HEK293T (cell line): Measurements from ENCODE around the gene RPAP3.
A peak's percentile ranks its signal among the peaks of the same experiment; 100 is the strongest.

Experiments
- CTCF ChIA-PET: fragments of 350-600 bp; formaldehyde crosslinking; extraction: SDS; loops from one replicate; lab custom pipeline; 2021; ENCODE audit warnings: antibody characterized with exemption, inconsistent platforms; lab: Yijun Ruan, JAX
- POLR2A ChIA-PET: fragments of 350-600 bp; formaldehyde crosslinking; extraction: SDS; loops from one replicate; lab custom pipeline; 2020; ENCODE audit warnings: antibody characterized with exemption, inconsistent platforms; lab: Yijun Ruan, JAX
- DNase-seq: peaks from one replicate; pipeline ENCODE4 v3.0.0; 2012; ENCODE audit warnings: mixed read lengths; ENCODE audit errors: extremely low spot score
- ARNT ChIP-seq: fragments of 450-650 bp; IDR thresholded peaks from 2 replicates; pipeline ENCODE4 v1.6.1; 2017; ENCODE audit warnings: mild to moderate bottlenecking
- BHLHE40 ChIP-seq: fragments of 450-650 bp; IDR thresholded peaks from 2 replicates; pipeline ENCODE4 v1.6.1; 2016; ENCODE audit warnings: mild to moderate bottlenecking, moderate library complexity, borderline replicate concordance
- CTBP1 ChIP-seq: fragments of 450-650 bp; IDR thresholded peaks from 2 replicates; pipeline ENCODE4 v1.6.1; 2016; ENCODE audit warnings: borderline replicate concordance
- ELF4 ChIP-seq: fragments of 450-650 bp; IDR thresholded peaks from 2 replicates; pipeline ENCODE4 v1.6.1; 2017; ENCODE audit warnings: antibody characterized with exemption
- FOXA1 ChIP-seq: fragments of 450-650 bp; IDR thresholded peaks from 2 replicates; pipeline ENCODE4 v1.6.1; 2016; ENCODE audit warnings: mild to moderate bottlenecking
- FOXK2 ChIP-seq: fragments of 450-650 bp; IDR thresholded peaks from 2 replicates; pipeline ENCODE4 v1.6.1; 2016; ENCODE audit warnings: mild to moderate bottlenecking
- FOXM1 ChIP-seq: fragments of 450-650 bp; IDR thresholded peaks from 2 replicates; pipeline ENCODE4 v1.6.1; 2017; ENCODE audit warnings: mild to moderate bottlenecking, borderline replicate concordance
- HDGF ChIP-seq: fragments of 450-650 bp; IDR thresholded peaks from 2 replicates; pipeline ENCODE4 v1.6.1; 2017; ENCODE audit warnings: antibody characterized with exemption, borderline replicate concordance
- L3MBTL2 ChIP-seq: fragments of 450-650 bp; conservative IDR thresholded peaks from 2 replicates; pipeline ENCODE4 v1.6.1; 2016; ENCODE audit warnings: mild to moderate bottlenecking
- LEF1 ChIP-seq: fragments of 450-650 bp; IDR thresholded peaks from 2 replicates; pipeline ENCODE4 v1.6.1; 2017; ENCODE audit warnings: mild to moderate bottlenecking, borderline replicate concordance
- NFRKB ChIP-seq: fragments of 450-650 bp; IDR thresholded peaks from 2 replicates; pipeline ENCODE4 v1.6.1; 2016; ENCODE audit warnings: mild to moderate bottlenecking, moderate library complexity
- PKNOX1 ChIP-seq: fragments of 450-650 bp; IDR thresholded peaks from 2 replicates; pipeline ENCODE4 v1.6.1; 2016
- SP1 ChIP-seq: fragments of 450-650 bp; IDR thresholded peaks from 2 replicates; pipeline ENCODE4 v1.6.1; 2017
- SUZ12 ChIP-seq: fragments of 450-650 bp; IDR thresholded peaks from 2 replicates; pipeline ENCODE4 v1.6.1; 2016; ENCODE audit warnings: mild to moderate bottlenecking
- TARDBP ChIP-seq: fragments of 450-650 bp; IDR thresholded peaks from 2 replicates; pipeline ENCODE4 v1.6.1; 2016
- ZNF384 ChIP-seq: fragments of 450-650 bp; IDR thresholded peaks from 2 replicates; pipeline ENCODE4 v1.6.1; 2016

RPAP3 gene

GRCh38 chr12:47715393-47715876 lies 9.6 kb upstream of the RPAP3 start:
- ChIA-PET POLR2A (interaction anchor here (1.7 to 1.9 kb wide), 2 partner anchors 10 to 54 kb away, joined by 4 to 8 read pairs; partner anchors contain the start of gene RPAP3), CTCF (interaction anchor here (0.8 to 4.4 kb wide), 11 partner anchors 8 to 125 kb away, joined by 3 to 30 read pairs (median 4); partner anchors contain the start of gene RPAP3)
- DNase-seq, result peak; percentile 71
- no peak for TF ChIP-seq HDGF
- no peak for TF ChIP-seq ARNT
- TF ChIP-seq FOXA1, result no peak

DNA sequence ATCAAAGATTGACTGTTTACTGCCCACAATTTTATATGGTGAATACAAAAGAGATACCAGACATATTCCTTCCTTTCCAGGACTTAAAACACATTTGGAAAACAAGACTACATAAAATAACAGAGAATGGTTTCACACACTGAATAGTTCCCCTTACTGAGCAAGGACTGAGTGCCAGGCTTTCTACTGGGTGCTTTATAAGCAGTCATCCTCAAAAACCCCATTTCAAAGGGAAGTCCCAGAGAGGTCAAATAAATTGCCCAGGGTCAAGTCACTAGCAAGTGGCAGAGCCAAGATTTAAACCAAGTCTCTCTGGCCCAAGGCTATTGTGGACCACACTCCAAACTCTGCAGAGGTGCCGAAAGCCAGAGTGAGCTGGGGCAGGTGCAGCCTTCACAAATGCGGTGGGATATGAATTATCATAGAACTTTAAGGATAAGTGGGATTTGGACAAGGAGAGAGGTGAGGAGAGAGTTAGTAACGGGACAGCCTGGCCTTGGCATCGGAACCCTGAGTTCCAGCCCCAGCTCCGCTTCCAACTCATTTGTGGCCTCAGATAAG lies 9.1 kb upstream of the RPAP3 start:
- DNase-seq, result no peak
- ChIA-PET CTCF (interaction anchor here (0.8 to 4.4 kb wide), 8 partner anchors 9 to 125 kb away, joined by 3 to 30 read pairs (median 6); partner anchors contain the start of gene RPAP3), POLR2A (interaction anchor here (1.7 to 1.9 kb wide), 2 partner anchors 9 to 54 kb away, joined by 4 to 8 read pairs; partner anchors contain the start of gene RPAP3)
- TF ChIP-seq TARDBP (no peak), ELF4 (no peak), BHLHE40 (no peak), PKNOX1 (no peak), FOXA1 (no peak), ZNF384 (no peak)

DNA sequence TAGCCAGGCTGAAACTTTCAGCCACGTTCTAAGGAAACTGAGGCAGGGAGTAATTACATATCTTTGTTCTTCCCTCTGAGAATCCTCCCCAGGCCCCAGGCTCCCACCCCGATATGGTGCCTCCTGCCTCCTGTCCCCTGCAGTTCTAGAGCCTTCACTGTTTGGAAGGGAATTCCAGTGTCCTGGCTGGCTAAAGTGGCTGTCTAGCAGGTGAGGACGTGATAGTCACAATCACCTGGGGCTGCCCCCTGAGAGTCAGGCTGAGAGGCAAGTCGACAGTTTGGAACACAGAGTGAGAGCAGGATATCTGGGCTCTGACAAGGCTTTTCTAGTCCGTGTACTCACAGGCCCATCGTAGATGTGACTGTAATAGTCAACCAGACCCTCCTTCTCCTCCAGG lies 6.3 kb upstream of the RPAP3 start:
- CTCF ChIA-PET, result no interaction called here
- POLR2A ChIA-PET, result no interaction called here
- DNase-seq, result no peak
- TF ChIP-seq L3MBTL2 (no peak), ARNT (no peak), FOXK2 (no peak), LEF1 (no peak), SP1 (no peak), PKNOX1 (no peak), SUZ12 (no peak), ELF4 (no peak), BHLHE40 (no peak), NFRKB (no peak), TARDBP (no peak), HDGF (no peak), ZNF384 (no peak), FOXA1 (no peak), FOXM1 (no peak), CTBP1 (no peak)

GRCh38 chr12:47711448-47711847 lies 5.6 kb upstream of the RPAP3 start:
- ChIA-PET CTCF (no interaction called here), POLR2A (no interaction called here)
- TF ChIP-seq ELF4 (no peak), LEF1 (no peak), HDGF (no peak), FOXK2 (no peak), NFRKB (no peak), ARNT (no peak), ZNF384 (no peak), BHLHE40 (no peak), TARDBP (no peak), FOXA1 (no peak), L3MBTL2 (no peak), SUZ12 (no peak)
- no peak for DNase-seq

GRCh38 chr12:47710278-47710677 lies 4.4 kb upstream of the RPAP3 start:
- ChIA-PET POLR2A (interaction anchor here (0.7 kb wide), 1 partner anchor 125 kb away, joined by 3 read pairs; no protein-coding TSS in a partner anchor), CTCF (no interaction called here)
- DNase-seq, result no peak
- TF ChIP-seq LEF1 (no peak), FOXA1 (no peak), SP1 (no peak), PKNOX1 (no peak), FOXM1 (no peak), BHLHE40 (no peak), ZNF384 (no peak), ELF4 (no peak)

DNA sequence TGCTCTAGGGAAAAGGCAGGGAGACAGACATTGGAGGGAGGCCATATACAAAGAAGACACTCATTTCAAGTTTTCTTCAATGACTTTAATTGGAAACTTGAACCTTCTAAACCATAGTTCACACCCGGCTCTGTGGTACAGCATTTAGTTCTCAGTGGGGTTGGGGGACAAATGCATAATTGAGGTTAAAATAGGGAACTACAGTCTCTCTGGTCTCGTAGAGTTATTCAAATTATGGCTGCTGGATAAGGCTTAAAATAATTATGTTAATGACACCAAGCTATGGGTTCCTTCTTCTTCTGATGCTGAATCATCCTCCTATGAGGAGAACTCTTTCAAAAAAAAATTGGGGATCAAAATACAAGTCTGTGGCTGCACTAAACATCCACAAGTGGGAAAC lies 3.8 kb upstream of the RPAP3 start:
- POLR2A ChIA-PET, result interaction anchor here (0.7 kb wide), 1 partner anchor 126 kb away, joined by 3 read pairs; no protein-coding TSS in a partner anchor
- TF ChIP-seq SP1 (no peak), ZNF384 (no peak), CTBP1 (no peak), FOXK2 (no peak), ARNT (no peak), SUZ12 (no peak), FOXM1 (no peak), FOXA1 (no peak), L3MBTL2 (no peak), PKNOX1 (no peak), LEF1 (no peak), BHLHE40 (no peak), HDGF (no peak), TARDBP (no peak), ELF4 (no peak), NFRKB (no peak)
- no peak for DNase-seq
- CTCF ChIA-PET, result no interaction called here
